HepG2 (cell line): Measurements from ENCODE around the gene AZU1. TPM values are rescaled to one million over a fixed set of nuclear protein-coding genes. Genes with fewer than 3 reads are reported as not detected.

Experiments used
- DNMT1 ChIP-seq: sonication (generic); formaldehyde crosslinking; IDR thresholded peaks from 2 replicates; pipeline ENCODE4 v1.5.1; 2020; ENCODE audit warnings: mild to moderate bottlenecking, missing genetic modification reagents
- ELF4 ChIP-seq: sonication (generic); formaldehyde crosslinking; IDR thresholded peaks from 2 replicates; pipeline ENCODE4 v1.5.0; 2020; ENCODE audit warnings: missing genetic modification reagents, mild to moderate bottlenecking, moderate library complexity, borderline replicate concordance
- ERF ChIP-seq: IDR thresholded peaks from 2 replicates; pipeline ENCODE4 v1.6.1; 2018; ENCODE audit warnings: missing biosample characterization, missing genetic modification reagents
- LCORL ChIP-seq, 2 experiments: fragments of 450-650 bp in 1 of 2; sonication (generic) in 1 of 2; formaldehyde crosslinking in 1 of 2; IDR thresholded peaks; 2 replicates each; pipeline versions ENCODE4 v1.5.0 to v1.6.1; 2017 to 2020; ENCODE audit warnings: antibody characterized with exemption in 1 of 2, missing genetic modification reagents in 1 of 2
- MAX ChIP-seq: IDR thresholded peaks from 2 replicates; pipeline ENCODE4 v1.6.1; 2012; ENCODE audit warnings: inconsistent platforms
- NAIF1 ChIP-seq: sonication (generic); formaldehyde crosslinking; IDR thresholded peaks from 2 replicates; pipeline ENCODE4 v1.5.0; 2020; ENCODE audit warnings: mild to moderate bottlenecking, missing genetic modification reagents, borderline replicate concordance
- PBX2 ChIP-seq: IDR thresholded peaks from 2 replicates; pipeline ENCODE4 v1.6.1; 2016; ENCODE audit warnings: control low read depth
- RAD21 ChIP-seq: fragments of 450-650 bp; formaldehyde crosslinking; IDR thresholded peaks from 2 replicates; pipeline ENCODE4 v1.5.0; 2020; ENCODE audit warnings: mild to moderate bottlenecking
- RFX3 ChIP-seq: IDR thresholded peaks from 2 replicates; pipeline ENCODE4 v1.6.1; 2016; ENCODE audit warnings: missing biosample characterization, missing genetic modification reagents
- TRAFD1 ChIP-seq: sonication (generic); formaldehyde crosslinking; IDR thresholded peaks from 2 replicates; pipeline ENCODE4 v1.5.1; 2020; ENCODE audit warnings: missing genetic modification reagents, mild to moderate bottlenecking, borderline replicate concordance
- ZNF484 ChIP-seq: sonication (generic); formaldehyde crosslinking; IDR thresholded peaks from 2 replicates; pipeline ENCODE4 v1.5.1; 2020; ENCODE audit warnings: mild to moderate bottlenecking, low read depth, missing genetic modification reagents, borderline replicate concordance
- ZNF503 ChIP-seq: sonication (generic); formaldehyde crosslinking; IDR thresholded peaks from 2 replicates; pipeline ENCODE4 v1.4.0; 2020; ENCODE audit warnings: missing genetic modification reagents
- ZNF558 ChIP-seq: sonication (generic); formaldehyde crosslinking; IDR thresholded peaks from 2 replicates; pipeline ENCODE4 v1.9.0; 2022; ENCODE audit warnings: mild to moderate bottlenecking, missing genetic modification reagents, borderline replicate concordance
- ZNF597 ChIP-seq: sonication (generic); formaldehyde crosslinking; IDR thresholded peaks from 2 replicates; pipeline ENCODE4 v1.5.0; 2020; ENCODE audit warnings: missing genetic modification reagents
- ZNF792 ChIP-seq: IDR thresholded peaks from 2 replicates; pipeline ENCODE4 v1.6.1; 2016
- ZSCAN31 ChIP-seq: sonication (generic); formaldehyde crosslinking; IDR thresholded peaks from 2 replicates; pipeline ENCODE4 v1.5.0; 2020; ENCODE audit warnings: low read depth, mild to moderate bottlenecking, missing genetic modification reagents
- ZSCAN5A ChIP-seq: sonication (generic); formaldehyde crosslinking; IDR thresholded peaks from 2 replicates; pipeline ENCODE4 v1.8.0; 2022; ENCODE audit warnings: mild to moderate bottlenecking, missing genetic modification reagents, borderline replicate concordance
- ZXDC ChIP-seq: sonication (generic); formaldehyde crosslinking; IDR thresholded peaks from 2 replicates; pipeline ENCODE4 v1.5.0; 2020; ENCODE audit warnings: mild to moderate bottlenecking, missing genetic modification reagents
- polyA plus RNA-seq, 8 experiments: library from polyadenylated mRNA; depleted of rRNA in 3 of 8; stranded (reverse) in 7 of 8; unstranded in 1 of 8; fragments of >200 nt; fragmentation: Illumina TruSeq in 4 of 8; extraction: Trizol in 4 of 8; gene quantifications; 2 replicates each; pipeline versions ENCODE4 v1.2.1 to v1.2.3, GENCODE V29; 2011 to 2016; ENCODE audit warnings: low read depth in 4 of 8, missing spikeins in 1 of 8, mixed read lengths in 1 of 8; ENCODE audit not compliant: insufficient read depth in 1 of 8
- total RNA-seq, 5 experiments: library from RNA; depleted of rRNA; stranded (reverse); fragments of >200 nt; fragmentation: Illumina TruSeq; extraction: Trizol; gene quantifications; 2 replicates each; pipeline ENCODE4 v1.2.3, GENCODE V29; 2016; ENCODE audit warnings: low read depth in 1 of 5

Gene AZU1
- total and polyA plus RNA-seq, 2 of the 13 experiments (the other 11 are each of a cell fraction or from before 2014, with no cell fraction given): not detected

GRCh38 chr19:778910-779653, 48.6 kb upstream of the AZU1 start (continued):
- TF ChIP-seq TRAFD1: no peak
- TF ChIP-seq MAX: peak; percentile 98
- no peak for TF ChIP-seq PBX2
- TF ChIP-seq ZSCAN31: no peak
- TF ChIP-seq ELF4 (CRISPR knock-in tag): no peak
- TF ChIP-seq DNMT1 (CRISPR knock-in tag): no peak
- TF ChIP-seq RAD21 (CRISPR knock-in tag): 0 out of 2 replicates have a peak, but pooled peaks have one; percentile 10
- no peak for TF ChIP-seq ZNF484 (CRISPR knock-in tag)
- no peak for TF ChIP-seq LCORL (IDR thresholded peaks at IDR 0.05)
- TF ChIP-seq LCORL (CRISPR knock-in tag; IDR thresholded peaks at IDR 0.05): peak; percentile 93
- TF ChIP-seq ZXDC (CRISPR knock-in tag): no peak
- 0 out of 2 replicates have a peak, but pooled peaks have one; percentile 49 for TF ChIP-seq NAIF1 (CRISPR knock-in tag)
- TF ChIP-seq ZNF597: no peak
- TF ChIP-seq ZNF792 (CRISPR knock-in tag): peak; percentile 82; the same call in 1 of the 2 replicates
- peak; percentile 97 for TF ChIP-seq ERF (CRISPR knock-in tag)
- TF ChIP-seq ZNF558 (CRISPR knock-in tag): peak; percentile 79; the same call in 1 of the 2 replicates
- no peak for TF ChIP-seq RFX3 (CRISPR knock-in tag)
- TF ChIP-seq ZSCAN5A (CRISPR knock-in tag): no peak; the same call in 1 of the 2 replicates
- TF ChIP-seq ZNF503: 0 out of 2 replicates have a peak, but pooled peaks have one; percentile 19
